ENCODE results near the gene EXD1. TPM values are rescaled to one million over a fixed set of nuclear protein-coding genes. Genes with fewer than 3 reads are reported as not detected.
A peak's percentile ranks its signal among the peaks of the same experiment; 100 is the strongest.

The EXD1 gene
- total and polyA plus RNA-seq, 4 donors, result 0.04 to 0.15 (median 0.05) TPM; not detected in 1

DNA sequence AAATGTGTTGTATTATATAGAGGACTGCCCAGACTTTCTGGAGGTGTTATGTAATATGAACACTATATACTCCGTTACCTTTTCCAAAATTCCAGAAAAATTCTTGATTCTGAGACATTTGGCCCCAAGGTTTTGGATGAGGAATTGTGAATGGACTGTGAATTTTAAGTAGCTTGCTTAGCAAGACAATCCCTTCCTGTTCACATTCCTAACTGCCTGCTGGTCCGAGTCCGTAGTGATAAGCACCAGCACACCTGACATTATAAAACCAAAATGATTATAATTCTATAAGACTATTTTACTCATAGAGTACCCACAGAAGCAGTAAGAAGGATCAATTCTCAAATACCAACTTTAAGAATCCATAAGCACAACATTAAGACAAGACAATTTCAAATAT is 11.2 kb downstream of the EXD1 start:
- H3K27me3 ChIP-seq (ENCODE audit: control insufficient read depth in 3 of 3, insufficient read depth in 3 of 3, low read length in 2 of 3), result no peaks in the 10 kb centered on the region
- no peaks in the 10 kb centered on the region for H3K36me3 ChIP-seq (ENCODE audit: control insufficient read depth in 4 of 4, insufficient read depth in 4 of 4, low read length in 4 of 4)
- no peak for DNase-seq
- no peaks in the 10 kb centered on the region for H3K4me1 ChIP-seq (ENCODE audit: control insufficient read depth in 5 of 5, insufficient read depth in 5 of 5, low read length in 5 of 5)
- WGBS, 2 donors, result 48 to 75% methylated on average over 3 of the region's 3 CpGs
- H3K9ac ChIP-seq (ENCODE audit: insufficient read depth in 1 of 2, low read length in 2 of 2), result no peak overlapping the region
- TF ChIP-seq, protein P1, sequence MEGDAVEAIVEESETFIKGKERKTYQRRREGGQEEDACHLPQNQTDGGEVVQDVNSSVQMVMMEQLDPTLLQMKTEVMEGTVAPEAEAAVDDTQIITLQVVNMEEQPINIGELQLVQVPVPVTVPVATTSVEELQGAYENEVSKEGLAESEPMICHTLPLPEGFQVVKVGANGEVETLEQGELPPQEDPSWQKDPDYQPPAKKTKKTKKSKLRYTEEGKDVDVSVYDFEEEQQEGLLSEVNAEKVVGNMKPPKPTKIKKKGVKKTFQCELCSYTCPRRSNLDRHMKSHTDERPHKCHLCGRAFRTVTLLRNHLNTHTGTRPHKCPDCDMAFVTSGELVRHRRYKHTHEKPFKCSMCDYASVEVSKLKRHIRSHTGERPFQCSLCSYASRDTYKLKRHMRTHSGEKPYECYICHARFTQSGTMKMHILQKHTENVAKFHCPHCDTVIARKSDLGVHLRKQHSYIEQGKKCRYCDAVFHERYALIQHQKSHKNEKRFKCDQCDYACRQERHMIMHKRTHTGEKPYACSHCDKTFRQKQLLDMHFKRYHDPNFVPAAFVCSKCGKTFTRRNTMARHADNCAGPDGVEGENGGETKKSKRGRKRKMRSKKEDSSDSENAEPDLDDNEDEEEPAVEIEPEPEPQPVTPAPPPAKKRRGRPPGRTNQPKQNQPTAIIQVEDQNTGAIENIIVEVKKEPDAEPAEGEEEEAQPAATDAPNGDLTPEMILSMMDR (IDR thresholded peaks at IDR 0.05; ENCODE audit: control extremely low read depth, extremely low read depth), result no peak
- no peak for ATAC-seq (ENCODE audit: insufficient read depth, low FRiP score)
- no peak overlapping the region for H3K4me3 ChIP-seq
- no peak overlapping the region for H3K27ac ChIP-seq (ENCODE audit: low read depth in 1 of 2, low read length in 1 of 2)
- H3K9me3 ChIP-seq (ENCODE audit: control insufficient read depth in 4 of 4, insufficient read depth in 3 of 4, low read length in 3 of 4), result no peaks in the 10 kb centered on the region

DNA sequence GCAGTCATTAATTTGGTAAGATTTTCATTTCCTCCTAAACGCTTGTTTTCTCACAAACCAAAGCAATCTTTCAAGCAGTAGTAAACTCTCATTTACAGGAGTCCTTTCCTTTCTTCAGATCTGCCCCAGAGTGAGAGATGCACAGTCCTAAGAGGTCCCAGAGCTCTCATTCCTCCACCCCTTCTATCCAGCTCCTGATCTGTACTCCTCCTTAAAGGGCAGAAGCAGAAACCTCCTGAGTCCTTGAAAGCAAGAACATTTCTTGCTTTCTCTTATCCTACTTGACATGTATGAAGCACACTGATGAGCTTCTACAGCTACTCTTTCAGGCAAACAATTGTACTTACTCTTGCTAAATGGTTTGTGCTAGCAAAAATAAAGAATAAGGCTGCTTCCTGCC is 11.7 kb downstream of the EXD1 start:
- H3K9me3 ChIP-seq (ENCODE audit: control insufficient read depth in 4 of 4, insufficient read depth in 3 of 4, low read length in 3 of 4), result no peaks in the 10 kb centered on the region
- no peaks in the 10 kb centered on the region for H3K4me1 ChIP-seq (ENCODE audit: control insufficient read depth in 5 of 5, insufficient read depth in 5 of 5, low read length in 5 of 5)
- H3K4me3 ChIP-seq, result no peak overlapping the region
- TF ChIP-seq, protein P1 (IDR thresholded peaks at IDR 0.05; ENCODE audit: control extremely low read depth, extremely low read depth), result no peak
- no peaks in the 10 kb centered on the region for H3K27me3 ChIP-seq (ENCODE audit: control insufficient read depth in 3 of 3, insufficient read depth in 3 of 3, low read length in 2 of 3)
- H3K27ac ChIP-seq (ENCODE audit: low read depth in 1 of 2, low read length in 1 of 2), result no peak overlapping the region
- H3K36me3 ChIP-seq (ENCODE audit: control insufficient read depth in 4 of 4, insufficient read depth in 4 of 4, low read length in 4 of 4), result no peaks in the 10 kb centered on the region
- DNase-seq (no peak), ATAC-seq (ENCODE audit: insufficient read depth, low FRiP score) (no peak)
- 33 to 34% methylated on average over 1 of the region's 1 CpG for WGBS, 2 donors
- no peak overlapping the region for H3K9ac ChIP-seq (ENCODE audit: insufficient read depth in 1 of 2, low read length in 2 of 2)

DNA sequence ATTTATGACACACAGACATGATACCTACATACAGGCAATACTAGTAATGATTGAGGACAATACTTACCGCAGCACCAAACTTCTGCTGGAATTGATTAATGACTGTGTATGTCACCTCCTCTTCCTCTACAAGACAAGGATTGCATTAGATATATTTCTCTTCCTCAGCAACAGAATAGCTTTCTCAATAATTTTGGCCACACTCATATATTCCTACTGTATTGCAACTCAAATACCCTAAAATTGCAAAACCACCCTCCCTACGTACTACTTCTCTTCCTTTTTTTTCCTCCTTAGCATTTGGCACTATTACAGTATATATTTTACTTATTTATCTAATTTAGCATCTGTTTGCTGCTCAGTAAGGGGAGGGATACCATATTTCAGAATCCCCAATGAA is 14.8 kb downstream of the EXD1 start:
- TF ChIP-seq, protein P1 (IDR thresholded peaks at IDR 0.05; ENCODE audit: control extremely low read depth, extremely low read depth), result no peak
- Histone ChIP-seq H3K27me3 (ENCODE audit: control insufficient read depth in 3 of 3, insufficient read depth in 3 of 3, low read length in 2 of 3) (no peaks in the 10 kb centered on the region), H3K27ac (ENCODE audit: low read depth in 1 of 2, low read length in 1 of 2) (no peak overlapping the region), H3K9ac (ENCODE audit: insufficient read depth in 1 of 2, low read length in 2 of 2) (no peak overlapping the region), H3K4me3 (no peak overlapping the region), H3K36me3 (ENCODE audit: control insufficient read depth in 4 of 4, insufficient read depth in 4 of 4, low read length in 4 of 4) (no peaks in the 10 kb centered on the region), H3K9me3 (ENCODE audit: control insufficient read depth in 4 of 4, insufficient read depth in 3 of 4, low read length in 3 of 4) (no peaks in the 10 kb centered on the region), H3K4me1 (ENCODE audit: control insufficient read depth in 5 of 5, insufficient read depth in 5 of 5, low read length in 5 of 5) (no peaks in the 10 kb centered on the region)
- WGBS, 2 donors, result 32 to 55% methylated on average over 2 of the region's 2 CpGs
- DNase-seq (peak in 1 of 3 donors; percentile 8), ATAC-seq (ENCODE audit: insufficient read depth, low FRiP score) (no peak)

Measured in lung (tissue), 12 donors.